GM21723 (cell line): ENCODE measurements around the gene SYNGR3.
"Not testable (repeated sequence)": the region's sequence is repeated elsewhere in the genome, so short reads cannot be mapped to it uniquely, and the experiment has no call there.

Experiments used
- ATAC-seq: cut with Tn5 transposase; IDR thresholded peaks from one replicate; pipeline ENCODE4 v1.9.1; 2021; ENCODE audit warnings: mild to moderate bottlenecking, moderate library complexity; ENCODE audit not compliant: unreplicated experiment

Gene SYNGR3

DNA sequence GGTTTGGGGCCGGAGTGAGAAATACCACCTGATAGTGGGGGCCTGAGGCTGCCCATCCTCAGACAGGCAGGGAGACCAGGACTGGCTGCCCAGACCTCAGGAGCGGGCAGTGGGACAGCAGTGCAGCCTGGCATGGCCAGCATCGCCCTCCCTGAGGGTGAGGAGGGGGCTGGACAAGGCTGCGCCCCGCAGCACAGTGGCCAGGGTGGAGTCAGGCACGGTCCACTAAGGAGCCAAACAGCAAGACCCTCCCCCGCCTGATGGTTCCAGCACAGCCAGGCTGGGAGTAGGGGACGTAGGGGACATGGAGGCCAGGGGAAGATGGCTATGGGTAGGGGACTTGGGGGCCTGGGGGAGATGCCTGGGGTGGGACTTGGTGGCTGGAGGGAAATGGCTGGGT lies 16.5 kb downstream of the SYNGR3 start:
- no peak for ATAC-seq

DNA sequence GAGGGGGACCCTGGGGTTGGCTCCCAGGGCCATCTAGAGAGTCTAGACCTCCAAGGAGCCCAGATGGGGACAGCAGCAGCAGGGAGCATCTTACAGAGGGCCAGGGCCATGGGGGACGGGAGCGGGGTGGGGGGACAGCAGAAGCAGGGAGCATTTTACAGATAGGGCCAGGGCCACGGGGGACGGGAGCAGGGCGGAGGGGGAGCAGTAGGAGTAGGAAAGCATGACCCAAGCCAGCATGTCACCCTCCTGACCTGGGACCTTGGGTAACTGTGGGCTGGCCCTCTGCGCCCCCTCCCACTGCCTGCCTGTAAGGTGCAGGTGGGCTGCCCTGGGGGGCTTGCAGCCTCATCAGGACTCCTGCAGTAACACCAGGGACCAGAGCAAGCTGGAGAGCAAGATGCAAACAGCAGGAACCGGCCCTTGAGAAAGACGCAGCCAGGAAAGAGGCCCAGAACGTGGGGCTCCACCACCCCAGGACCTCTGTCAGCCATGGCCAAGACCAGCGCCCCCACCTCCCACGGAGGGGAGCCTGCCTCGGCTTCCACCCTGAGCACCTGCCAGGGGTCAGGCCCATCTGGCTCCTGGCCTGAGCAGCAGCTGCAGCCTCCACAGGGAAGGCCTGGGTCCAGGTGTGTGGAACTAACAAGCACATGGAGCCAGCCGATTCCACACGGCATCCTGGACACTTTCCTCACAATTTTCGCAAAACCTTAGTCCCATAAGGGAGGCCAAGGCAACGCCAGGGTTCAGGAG lies 17.5 kb downstream of the SYNGR3 start:
- ATAC-seq, result no peak

DNA sequence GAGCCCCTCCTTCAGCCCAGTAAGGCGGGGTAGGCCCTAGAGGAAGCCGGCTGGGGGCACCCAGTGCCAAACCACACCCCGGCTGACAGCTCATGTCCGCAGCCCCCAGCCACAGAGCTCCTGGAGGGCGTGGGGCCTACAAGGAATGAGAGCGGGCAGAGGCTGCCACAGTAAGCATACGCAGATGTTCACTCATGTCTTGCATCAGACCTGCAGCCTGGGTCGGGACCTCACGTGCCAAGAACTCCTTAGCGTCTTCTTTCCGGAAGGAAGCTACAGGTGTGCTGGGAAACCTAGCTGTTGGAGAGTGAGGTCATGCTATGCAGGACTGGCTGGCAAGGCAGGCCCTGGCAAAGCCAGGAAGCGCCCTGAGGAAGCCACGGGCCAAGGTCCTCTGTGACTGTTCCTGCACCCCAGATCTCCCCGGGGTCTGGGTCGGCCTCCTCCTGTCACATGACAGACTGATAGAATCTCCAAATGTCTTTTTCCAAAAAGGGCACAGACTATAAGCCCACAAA lies 18.3 kb downstream of the SYNGR3 start:
- ATAC-seq, result no peak

DNA sequence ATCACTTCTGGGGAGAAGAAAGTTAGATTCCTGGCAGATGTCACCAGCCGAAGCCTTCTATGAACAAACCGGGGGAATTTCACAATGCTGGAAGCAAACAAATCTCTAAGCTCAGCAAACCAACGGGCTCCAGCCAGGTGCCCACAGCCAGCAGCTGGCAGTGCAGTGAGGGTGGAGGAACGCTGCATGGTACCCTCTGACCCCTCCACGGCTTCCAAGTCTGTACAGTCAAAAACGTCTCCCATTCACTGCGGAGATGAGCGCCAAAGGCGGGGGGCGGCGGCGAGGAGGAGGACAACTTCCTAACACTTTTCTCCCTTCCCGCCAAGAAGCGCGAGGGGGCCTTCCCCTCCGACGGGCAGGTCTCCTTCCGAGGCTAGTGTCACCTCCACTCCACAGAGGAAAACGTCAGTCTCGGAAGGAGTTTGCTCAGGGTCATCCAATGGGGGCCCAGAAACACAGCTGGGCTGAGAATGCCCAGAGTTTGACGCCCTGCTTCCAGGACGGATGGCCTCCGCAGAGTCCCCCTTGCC lies 18.9 kb downstream of the SYNGR3 start:
- peak; percentile 5 for ATAC-seq

DNA sequence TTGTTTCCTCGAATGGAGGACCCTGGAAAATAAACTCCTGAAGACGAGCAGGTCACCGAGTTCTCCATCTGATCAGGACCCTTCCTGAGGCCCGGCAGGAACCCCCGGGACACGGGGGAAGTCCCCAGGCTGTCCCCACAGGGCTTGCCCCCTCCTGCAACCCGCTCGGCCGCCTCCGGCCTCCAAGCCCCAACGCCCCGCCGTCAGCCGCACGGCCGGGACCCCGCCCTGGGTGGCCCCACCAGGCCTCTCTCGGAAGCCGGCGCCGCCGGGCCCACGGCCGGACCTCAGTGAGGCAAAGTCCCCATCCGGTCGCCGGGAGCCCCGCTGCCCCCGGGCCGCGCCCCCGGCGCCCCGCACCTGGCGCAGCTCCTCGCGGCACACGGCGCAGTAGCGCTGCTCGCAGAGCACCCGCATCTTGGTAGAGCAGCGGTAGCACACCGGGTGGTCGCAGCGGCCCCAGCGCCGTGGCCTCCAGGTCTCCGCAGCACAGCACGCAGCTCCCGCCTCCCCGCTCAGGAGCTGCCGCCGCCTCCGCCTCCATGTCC lies 19.5 kb downstream of the SYNGR3 start:
- peak; percentile 33 for ATAC-seq

DNA sequence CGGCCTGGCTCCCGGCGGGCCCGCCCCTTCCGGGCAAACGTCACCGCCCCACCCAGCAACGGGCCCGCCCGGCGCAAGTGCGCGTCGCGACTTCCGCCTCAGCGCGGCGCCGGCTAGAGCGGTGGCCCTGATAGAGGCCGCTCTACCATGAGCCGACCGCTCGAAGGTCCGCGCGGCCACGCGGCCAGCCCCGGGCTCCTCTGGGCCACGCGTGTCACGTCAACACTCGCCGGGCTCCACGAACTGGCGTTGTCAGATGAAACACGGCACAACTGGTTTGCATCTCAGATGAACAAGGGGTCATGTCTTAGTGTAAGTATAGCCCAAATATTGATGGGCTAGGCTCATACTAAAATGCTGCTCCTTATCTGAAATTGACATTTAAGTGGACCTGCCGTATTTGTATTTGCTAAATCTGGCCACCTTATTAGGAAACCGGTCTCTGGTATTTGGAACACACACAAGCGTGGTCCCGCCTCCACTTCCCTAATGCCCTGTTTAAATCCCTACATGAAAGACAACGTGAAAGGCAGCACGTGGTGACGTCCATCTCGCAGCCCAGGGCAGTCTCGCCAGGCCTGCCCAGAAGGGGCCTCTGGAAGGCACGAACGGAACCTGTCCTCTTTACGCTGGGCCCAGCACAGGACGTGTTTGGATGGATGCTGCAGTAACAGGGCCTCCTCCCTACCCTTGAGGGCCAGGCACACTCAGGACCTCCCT lies 20.2 kb downstream of the SYNGR3 start, which contains the start of gene ZNF598:
Gene ZNF598 (minus strand): TSS at position 31 of the 720 bp plus-strand sequence.
- ATAC-seq, result peak; percentile 67

DNA sequence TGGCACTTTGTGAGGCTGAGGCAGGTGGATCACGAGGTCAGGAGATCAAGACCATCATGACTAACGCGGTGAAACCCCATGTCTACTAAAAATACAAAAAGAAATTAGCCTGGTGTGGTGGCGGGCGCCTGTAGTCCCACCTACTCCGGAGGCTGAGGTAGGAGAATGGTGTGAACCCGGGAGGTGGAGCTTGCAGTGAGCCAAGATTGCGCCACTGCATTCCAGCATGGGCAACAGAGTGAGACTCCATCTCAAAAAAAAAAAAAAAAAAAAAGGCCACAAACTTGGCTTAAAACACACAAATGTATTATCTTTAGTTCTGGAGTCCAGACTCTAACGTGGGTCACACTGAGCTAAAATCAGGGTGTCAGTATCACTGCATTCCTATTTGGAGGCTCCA lies 22.0 kb downstream of the SYNGR3 start:
- ATAC-seq, result not testable (repeated sequence)

DNA sequence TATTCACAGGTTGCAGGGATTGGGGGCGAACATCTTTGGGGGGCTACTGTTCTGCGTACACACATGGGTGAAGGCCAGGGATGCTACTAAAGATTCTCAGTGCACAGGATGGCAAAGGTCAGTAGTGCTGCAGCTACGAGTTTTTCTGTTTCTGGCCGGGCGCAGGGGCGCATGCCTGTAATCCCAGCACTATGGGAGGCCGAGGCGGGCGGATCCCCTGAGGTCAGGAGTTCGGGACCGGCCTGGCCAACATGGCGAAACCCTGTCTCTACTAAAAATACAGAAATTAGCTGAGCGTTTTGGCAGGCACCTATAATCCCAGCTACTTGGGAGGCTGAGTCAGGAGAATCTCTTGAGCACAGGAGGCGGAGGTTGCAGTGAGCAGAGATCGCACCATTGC lies 23.8 kb downstream of the SYNGR3 start:
- ATAC-seq, result no peak

DNA sequence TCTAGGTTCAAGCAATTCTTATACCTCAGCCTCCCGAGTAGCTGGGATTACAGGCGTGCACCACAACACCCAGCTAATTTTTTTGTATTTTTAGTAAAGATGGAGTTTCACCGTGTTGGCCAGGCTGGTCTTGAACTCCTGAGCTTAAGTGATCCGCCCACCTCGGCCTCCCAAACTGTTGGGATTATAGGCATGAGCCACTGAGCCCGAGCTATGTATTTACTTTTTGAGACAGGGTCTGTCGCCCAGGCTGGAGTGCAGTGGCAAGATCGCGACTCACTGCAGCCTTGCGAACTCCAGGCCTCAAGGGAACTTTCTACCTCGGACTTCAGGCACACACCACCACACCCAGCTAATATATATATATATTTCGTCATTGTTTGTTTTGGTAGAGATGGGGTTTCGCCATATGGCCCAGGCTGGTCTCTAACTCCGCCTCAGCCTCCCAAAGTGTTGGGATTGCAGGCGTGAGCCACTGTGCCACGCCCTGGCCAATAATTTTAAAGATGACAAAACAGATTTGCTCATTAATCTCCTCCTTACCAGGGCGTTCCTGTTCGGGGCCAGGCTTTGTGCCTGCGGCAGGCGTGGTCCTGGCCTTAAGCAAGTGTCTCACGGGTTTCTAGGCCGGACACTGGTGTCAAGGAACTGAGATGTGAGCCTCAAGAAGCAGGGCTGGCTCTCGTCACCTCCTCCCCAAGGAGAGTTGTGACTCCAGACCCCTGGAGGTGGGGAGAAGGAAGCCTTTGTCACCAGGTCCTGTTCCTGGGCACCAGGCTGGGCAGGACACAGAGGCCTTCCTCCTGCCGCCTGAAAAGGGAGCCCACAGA lies 25.6 kb downstream of the SYNGR3 start:
- no peak for ATAC-seq

DNA sequence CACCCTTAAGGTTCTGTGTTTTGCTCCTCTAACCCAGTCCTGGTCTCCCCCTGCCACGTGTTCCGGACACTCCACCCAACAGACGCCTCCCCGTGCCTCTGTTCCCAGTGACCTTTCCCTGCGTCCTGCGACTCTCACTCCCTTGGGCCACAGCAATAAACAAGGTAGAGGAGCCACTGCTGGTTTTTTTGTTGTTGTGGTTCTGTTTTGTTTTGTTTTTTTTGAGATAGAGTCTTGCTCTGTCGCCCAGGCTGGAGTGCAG lies 26.1 kb downstream of the SYNGR3 start:
- ATAC-seq, result no peak

DNA sequence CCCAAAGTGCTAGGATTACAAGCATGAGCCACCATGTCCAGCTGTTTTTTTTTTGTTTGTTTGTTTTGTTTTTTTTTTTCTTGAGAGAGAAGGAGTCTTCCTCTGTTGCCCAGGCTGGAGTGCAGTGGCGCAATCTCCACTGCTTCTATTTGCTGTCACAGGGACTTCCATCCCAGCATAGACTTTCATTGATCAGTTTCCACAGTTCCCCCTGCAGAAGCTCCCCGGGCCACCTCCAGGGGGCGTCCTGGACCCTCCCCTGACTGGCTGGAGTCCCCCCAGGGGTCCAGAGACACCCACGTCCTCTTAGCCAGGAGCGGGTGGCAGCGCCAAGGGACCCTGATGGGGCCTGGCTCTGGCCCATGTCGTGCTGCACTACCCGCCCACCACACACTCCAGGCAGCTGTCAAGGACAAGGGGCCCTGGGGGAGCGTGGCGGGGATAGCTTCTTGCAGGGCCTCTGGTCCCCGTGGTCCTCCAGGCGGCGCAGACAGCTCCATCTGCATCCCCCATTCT lies 26.7 kb downstream of the SYNGR3 start:
- ATAC-seq, result no peak

DNA sequence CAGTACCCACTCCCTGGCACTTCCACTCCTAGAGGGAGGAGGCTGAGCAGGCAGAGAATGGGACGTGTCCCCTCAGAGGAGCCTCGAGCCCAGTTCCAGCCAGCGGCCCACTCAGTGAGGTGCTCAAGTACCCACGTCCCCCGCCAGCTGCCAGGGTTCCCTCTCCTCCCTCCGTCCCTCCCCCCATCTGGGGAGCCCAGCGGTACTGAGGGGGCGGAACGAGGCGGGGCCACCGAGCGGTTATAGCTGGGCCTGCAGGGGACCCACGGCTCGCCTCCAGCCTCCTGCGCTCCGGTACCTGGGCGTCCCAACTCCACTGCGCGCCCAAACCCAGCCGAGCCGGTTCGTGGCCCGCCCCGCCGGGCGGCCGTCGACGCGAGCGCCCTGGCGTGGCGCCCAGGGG lies 29.7 kb downstream of the SYNGR3 start, which contains the start of gene NPW:
Gene NPW (plus strand): TSS at position 268 of the 403 bp plus-strand sequence.
- no peak for ATAC-seq

DNA sequence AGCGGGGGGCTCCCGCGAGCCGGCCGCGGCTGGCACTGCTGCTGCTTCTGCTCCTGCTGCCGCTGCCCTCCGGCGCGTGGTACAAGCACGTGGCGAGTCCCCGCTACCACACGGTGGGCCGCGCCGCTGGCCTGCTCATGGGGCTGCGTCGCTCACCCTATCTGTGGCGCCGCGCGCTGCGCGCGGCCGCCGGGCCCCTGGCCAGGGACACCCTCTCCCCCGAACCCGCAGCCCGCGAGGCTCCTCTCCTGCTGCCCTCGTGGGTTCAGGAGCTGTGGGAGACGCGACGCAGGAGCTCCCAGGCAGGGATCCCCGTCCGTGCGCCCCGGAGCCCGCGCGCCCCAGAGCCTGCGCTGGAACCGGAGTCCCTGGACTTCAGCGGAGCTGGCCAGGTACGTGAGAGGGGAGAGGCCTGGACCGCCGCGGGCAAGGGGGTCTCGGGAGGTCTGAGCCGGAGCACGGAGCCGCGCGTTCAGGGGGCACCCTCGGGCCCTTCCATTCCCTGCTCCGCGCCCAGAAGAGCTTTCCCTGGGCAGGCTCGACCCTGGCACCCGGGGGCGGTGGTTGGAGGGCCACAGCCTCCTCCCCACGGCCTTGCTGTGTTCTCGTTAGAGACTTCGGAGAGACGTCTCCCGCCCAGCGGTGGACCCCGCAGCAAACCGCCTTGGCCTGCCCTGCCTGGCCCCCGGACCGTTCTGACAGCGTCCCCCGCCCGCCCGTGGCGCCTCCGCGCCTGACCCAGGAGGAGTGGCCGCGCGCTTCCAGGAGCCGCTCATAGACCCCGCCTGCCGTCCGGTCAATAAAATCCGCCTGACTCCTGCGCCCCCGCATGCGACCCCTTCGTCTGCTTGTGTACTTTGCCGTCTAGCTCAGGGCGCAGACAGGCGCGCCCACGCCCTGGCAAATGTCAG lies 30.4 kb downstream of the SYNGR3 start:
- ATAC-seq, result no peak

DNA sequence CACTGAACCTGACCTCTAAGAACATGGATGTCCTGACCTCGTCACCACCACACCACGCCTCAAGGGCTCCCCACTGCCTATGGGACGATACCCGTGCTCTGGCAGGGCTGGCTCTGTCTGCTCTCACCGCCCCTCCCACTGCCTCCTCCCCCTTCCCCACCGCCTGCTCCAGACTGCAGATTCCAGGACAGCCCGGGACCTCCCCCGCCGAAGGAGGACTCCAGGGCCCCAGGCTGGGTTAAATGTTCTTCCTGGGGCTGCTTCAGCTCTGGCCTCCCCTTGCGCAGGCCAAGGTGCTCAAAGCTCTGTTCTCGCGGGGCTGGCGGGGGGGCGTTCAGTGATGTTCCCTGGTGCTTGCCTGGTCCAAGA lies 32.9 kb downstream of the SYNGR3 start:
- peak; percentile 18 for ATAC-seq

DNA sequence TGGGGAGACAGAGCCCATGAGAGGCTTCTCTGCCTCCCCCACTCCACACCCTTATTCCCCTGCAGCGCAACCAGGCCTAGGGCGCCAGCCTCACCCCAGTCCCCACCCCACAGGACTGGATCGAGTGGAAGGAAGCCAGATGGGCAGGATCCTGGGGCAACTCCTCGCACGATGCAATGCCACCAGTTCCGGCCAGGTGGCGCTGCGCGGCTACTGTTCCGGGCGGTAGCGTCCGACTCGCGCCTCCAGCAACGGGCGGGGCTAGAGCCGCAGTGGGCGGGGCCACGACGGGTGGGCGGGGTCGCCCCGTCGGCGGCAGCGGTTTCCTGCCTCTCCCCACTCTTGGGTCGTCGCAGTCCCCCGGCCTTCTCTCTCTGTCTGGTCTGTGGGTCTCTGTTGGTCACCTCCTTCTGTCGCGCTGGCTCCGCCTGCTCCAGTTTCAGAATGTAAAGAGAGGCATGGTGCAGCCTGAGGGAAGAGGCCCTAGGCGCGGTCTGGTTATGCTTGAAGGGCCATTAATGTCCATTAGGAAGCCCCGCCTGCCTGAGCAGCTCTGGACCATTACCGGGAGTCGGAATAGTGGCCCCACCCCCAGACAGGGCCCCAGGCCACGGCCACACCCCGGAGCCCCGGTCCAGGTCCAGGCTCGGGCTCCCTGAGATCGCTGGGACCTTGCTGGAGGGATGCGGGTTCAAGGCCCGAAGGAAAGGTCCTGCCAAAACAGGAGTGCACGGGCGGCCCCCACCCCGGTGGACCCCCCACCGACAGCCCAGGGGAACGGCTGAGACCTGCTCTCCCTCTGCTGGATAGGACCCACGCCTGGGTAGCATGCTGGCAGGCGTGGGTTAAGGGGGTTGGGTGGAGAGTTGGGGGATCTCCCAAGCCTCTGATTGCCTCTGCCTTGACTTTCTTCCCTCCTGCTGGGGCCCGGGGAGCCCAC lies 33.6 kb downstream of the SYNGR3 start:
- ATAC-seq, result peak; percentile 75

DNA sequence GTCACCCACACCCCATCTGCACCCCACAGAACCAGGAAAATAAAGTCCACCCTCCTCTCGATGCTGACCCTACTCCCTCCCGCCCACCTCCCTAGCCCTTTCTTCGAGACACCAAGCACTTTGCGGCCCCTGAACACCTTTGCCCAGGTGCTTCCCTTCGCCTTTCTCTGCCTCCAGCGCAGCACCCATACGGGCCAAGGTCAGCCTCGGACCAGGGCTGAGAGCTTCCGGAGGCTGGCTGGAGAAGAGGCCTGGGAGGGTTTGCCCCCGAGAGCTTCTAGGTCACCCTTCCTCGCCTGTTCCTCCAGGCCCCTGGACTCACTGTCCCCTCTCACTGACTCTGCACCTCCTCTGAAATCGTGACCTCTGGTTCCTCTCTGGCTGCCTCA lies 34.3 kb downstream of the SYNGR3 start:
- ATAC-seq, result no peak

DNA sequence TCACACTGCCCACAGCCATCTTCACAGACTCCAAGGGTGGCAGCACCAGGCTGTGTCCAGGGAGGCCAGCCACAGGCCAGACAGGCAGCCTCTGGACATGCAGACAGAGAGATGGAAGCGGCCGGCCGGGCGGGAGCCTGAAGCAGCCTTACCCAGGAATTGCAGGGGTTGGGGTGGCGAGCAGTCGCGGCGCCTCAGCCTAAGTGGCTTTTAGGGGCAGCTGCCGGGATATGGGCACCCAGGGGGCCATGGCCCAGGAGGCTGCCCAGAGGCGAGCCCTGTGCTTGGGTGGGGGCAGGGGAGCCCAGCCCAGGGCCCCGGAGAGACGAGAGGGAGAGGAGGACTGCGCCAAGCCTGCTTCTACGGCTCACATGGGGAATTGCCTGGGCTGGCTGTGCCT lies 35.5 kb downstream of the SYNGR3 start:
- ATAC-seq, result no peak

DNA sequence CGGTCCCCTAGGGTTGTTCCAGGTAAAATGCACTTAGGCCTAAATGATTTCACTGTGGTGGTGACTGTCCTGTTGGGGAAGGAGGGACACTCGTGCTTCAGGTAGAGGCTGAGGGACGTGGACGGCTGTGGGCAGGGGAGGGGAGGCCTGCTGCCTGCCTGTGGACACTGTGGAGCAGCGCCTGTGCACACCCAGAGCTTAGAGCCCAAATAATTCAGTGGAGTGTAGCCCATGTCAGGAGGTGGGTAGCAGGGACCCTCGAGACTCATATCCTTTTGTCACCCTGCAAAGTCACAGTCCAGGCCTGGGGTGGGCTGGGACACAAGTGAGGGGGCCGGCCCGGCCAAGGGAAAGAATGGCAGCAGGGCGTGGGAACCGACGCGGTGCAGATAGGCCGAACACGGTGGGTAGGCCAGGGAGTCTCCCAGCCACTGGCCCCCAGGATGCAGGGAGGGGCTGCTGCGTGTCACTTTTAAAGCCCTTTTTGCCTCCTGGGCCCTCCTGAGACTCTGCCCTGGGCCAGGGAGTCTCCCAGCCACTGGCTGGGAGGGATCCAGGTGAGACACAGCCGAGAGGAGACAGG lies 36.2 kb downstream of the SYNGR3 start:
- no peak for ATAC-seq
